LNCAP (cell line): ENCODE measurements around the gene CTNNBL1.

Experiments
- TF ChIP-seq, protein P1 (sequence below): fragments of 450-650 bp; IDR thresholded peaks from 2 replicates; pipeline ENCODE4 v1.5.1; 2017; ENCODE audit warnings: mild to moderate bottlenecking

The CTNNBL1 gene

DNA sequence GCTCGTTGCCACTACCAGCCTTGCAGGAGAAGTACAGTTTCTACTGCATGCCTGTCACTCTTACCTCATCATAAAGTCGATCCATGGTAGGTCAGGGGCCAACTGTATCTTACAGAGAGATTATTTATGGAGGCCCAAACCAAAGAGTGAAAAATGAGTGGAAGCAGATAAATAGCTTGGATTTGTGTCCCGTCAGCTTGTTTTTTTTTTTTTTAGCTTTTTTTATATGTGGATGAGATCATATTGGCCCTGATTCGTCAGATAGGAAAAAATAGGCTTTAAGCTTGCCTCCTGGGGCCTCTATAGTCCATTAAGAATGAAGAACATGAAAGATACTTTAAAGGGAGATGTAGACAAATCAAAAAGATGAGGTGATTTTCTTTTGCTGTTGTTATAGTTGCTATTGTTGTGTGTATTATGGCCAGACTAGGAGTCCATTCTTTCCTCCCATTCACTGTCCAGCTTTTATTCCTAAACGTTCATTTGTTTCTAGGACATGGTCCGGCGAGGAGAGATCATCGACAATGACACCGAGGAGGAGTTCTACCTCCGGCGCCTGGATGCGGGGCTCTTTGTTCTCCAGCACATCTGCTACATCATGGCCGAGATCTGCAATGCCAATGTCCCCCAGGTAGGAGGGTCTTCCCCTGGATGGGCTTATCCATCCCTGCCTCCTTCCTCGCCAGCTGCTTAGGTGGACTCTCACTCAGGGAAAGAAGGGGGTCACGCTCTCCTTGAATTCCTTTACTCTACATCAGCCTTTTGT is 165.8 kb downstream of the CTNNBL1 start:
- TF ChIP-seq, protein P1, sequence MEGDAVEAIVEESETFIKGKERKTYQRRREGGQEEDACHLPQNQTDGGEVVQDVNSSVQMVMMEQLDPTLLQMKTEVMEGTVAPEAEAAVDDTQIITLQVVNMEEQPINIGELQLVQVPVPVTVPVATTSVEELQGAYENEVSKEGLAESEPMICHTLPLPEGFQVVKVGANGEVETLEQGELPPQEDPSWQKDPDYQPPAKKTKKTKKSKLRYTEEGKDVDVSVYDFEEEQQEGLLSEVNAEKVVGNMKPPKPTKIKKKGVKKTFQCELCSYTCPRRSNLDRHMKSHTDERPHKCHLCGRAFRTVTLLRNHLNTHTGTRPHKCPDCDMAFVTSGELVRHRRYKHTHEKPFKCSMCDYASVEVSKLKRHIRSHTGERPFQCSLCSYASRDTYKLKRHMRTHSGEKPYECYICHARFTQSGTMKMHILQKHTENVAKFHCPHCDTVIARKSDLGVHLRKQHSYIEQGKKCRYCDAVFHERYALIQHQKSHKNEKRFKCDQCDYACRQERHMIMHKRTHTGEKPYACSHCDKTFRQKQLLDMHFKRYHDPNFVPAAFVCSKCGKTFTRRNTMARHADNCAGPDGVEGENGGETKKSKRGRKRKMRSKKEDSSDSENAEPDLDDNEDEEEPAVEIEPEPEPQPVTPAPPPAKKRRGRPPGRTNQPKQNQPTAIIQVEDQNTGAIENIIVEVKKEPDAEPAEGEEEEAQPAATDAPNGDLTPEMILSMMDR, result no peak

DNA sequence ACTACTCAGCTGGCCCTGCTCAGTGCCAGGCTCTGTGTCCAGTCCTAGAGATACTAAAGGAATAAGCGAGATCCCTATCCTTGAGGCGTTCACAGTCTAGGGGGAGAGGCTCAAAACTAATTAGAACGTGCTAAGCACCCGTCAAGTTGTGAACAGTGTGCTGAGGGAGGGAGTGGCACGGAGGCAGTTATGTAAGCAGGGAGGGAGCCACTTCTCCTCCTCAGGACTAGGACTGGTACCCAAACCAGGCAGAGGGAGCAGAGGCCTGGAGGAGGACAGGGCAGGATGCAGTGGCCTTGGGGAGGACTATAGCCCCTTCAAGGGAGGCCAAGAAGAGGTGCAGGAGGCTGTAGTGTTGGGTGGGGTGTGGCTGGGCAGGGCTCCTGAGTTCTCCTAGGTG is 169.5 kb downstream of the CTNNBL1 start:
- TF ChIP-seq, protein P1, result no peak

DNA sequence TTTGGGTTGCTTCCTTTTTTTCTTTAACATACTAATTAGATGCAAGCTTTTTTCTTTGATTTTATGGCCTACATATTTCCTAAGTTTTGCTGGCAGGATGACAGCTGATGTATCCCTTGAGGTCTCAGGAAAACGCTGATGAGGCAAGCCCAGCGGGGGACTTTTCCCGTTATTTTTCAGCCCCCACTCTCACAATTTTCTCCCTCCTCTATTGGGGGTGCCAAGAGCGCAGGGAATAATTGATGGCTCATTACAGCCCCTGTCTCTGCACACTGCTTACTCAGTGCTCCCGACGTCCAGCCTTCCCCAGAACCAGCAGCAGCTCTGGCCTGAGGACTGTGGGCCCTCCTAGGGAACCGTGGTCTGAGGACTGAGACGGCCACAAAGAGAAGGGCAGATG is 170.5 kb downstream of the CTNNBL1 start:
- TF ChIP-seq, protein P1, result no peak

DNA sequence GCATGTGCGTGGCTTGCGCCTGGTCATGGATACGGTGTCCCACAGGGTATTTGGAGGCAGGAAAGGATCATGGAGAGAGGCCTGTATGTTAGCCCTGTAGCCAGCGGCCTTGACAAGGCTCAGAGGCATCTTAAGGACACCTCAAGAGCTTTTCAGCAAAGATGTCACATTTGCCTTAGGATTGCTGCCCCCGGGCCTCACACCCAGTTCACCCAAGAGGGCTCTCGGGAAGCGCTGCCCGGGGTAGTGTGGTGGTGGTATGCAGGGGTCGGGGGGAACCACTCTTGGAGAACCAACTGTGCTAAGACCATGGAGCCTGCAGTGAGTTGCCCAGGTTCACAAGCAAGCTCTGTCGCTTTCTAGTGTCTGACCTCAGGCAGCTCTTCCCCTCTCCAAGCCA is 172.2 kb downstream of the CTNNBL1 start:
- TF ChIP-seq, protein P1, result no peak

DNA sequence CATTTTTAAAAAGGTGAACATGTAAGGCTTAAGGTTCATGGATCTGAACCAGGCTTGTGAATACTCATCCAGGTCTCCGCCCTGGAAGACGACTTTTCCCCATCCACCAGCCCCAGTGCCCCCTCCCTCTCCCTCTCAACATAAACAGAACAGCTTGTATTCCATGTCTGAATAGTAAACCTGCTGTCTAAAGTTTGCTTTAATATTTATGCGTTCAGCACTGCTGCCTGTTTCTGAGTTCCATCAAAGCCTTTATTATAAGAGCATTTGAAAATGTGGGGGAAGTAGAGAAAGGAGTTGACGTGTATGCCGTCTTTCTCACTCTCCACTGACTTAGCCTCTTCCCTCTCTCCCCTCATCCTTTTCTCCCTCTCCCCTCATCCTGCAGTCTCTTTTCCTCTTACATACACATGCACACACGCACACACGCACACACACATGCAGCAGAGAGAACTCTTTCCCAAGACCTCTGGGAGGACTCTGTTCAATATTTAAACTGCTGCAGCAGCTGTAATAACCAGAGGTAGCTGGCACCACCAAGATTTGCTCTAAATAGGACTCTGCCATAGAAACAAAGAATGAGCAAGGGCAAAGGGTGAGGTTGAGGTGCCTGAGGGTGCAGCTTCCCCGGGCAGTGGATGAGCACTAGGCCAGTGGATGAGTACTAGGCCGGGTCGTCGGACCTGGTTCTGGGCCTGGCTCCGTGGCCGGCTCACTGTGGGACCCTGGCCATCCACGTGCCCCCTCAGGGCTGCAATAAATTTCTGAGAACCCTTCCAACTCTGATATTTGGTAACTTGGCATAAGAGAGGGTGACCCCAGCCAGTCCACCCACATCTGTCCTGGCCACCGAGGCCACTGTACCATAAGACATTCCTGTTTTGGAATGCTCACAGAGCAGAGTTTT is 173.7 kb downstream of the CTNNBL1 start:
- TF ChIP-seq, protein P1, result no peak

DNA sequence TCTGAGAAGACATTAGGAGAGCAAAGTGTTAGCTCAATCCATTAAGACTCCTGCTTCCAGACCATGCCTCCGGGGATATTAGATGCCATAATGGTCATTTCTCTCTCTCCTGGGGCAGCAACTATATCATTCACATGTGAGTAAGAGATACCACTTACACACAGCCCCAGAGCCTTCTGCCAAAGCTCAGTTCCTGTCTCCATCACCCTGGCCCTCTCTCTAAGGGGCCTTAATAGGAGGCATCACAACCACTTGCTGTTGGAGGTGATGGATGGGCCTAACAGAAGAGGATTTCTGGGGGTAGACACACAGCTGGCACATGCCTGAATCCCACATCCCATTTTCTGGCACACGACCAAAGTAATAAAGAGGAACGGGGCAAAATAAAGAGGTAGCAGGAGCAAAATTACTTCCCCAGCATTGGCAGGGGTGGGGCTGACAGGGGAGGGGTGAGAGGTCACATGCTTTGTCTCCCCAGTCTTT is 175.1 kb downstream of the CTNNBL1 start:
- TF ChIP-seq, protein P1, result no peak

DNA sequence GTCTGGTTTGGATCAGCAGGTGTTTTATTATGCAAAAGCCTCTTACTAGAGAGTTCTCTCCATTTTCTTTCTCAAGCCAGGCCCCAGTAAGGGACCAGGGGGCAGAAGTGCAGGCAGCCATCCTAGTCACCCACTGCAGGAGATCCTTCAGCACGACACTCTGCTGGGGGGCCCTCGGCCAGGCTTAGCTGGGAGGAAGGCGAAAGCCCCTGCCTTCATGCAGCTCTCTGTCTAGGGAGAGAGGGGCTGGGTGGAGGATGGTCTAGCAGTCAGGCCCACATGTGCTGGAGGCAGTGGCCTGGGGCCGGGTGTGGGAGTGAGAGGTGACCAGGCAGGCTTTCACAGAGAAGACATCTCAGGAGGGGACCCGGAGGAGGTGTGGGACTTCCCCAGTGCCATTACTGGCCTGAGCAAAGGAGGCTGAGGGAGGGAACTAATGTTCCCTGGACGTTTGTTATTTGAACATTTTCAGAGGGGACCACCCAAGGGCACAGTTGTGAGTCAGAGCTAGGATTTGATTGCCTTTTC is 175.6 kb downstream of the CTNNBL1 start:
- TF ChIP-seq, protein P1, result no peak
